GM04503 (cell line): ENCODE measurements around the gene SLC8A1.

Experiments
- DNase-seq: peaks from one replicate; pipeline ENCODE4 v3.0.0-alpha.2; 2012; ENCODE audit warnings: low read depth

SLC8A1 gene

DNA sequence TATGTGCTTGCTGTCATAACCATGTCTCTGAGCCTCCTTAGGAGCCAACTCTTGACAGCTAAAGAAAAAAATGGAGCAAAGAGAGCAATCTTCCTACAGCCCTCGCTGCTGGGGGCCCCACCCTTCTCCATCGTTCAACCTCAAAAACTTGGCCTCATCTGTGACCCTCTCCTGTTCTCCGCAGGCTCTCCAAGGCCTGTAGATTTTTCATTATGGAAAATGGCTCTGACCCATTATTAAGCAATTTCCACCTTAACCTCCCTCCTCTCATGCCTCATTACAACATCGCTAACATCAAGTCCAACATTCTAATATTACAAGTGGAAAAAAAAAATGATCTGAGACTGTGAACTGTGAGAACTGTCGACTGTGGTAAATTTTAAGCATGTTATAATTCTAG is 98.7 kb downstream of the SLC8A1 start:
- DNase-seq, result no peak

- DNase-seq, result no peak
Observed at GRCh38 chr2:40352703-40353099, 99.2 kb downstream of the SLC8A1 start.

DNA sequence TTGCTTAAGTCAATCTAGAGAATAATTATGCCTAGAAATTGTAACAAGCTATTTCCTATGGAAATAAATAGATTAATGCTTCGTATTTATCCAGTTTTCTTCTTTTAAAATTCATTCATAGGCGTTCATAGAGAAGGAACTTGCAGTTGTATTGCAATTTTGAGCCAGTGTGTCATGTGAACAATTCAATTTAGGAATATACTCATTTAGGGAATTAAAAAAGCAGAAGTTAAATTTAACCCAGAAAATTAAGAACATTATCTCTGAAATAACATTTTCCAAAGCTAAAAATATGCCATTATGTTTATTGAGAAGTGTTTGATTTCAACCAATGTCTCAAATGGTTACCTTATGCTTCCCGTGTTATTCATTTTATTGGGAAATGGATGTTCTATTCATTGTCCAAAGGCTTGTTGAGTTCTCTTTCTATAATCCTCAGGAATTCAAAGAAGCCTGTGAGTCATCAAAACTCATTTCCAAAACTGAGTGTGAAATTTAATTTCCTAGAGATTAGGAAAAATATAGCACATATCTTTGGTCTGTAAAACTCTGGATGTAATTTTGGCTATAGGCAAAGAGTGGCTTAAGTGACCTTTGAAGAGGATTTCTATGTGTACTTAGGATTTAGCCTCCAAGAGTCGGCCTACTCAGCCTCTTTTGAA is 99.7 kb downstream of the SLC8A1 start:
- DNase-seq, result no peak

GRCh38 chr2:40348665-40349064 is 103.2 kb downstream of the SLC8A1 start:
- peak; percentile 86 for DNase-seq

DNA sequence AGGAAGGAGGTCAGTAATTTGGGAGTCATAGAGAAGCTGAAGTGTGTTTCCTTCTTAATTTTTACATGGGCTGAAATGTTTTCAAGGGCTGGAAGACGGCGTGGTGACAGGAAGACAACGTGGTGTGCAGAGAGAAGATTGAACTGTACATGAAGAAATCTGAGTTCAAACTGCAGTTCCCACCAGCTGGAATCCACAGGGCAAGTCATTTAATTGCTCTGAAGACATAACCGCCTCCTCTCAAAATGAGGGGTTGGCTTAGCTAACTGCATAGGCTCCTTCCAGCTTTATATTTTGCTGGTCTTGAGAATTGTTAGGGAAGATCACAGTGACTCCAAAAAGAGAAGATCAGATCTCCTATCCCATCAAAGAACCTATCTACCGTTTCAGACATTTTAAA is 103.9 kb downstream of the SLC8A1 start:
- no peak for DNase-seq

- peak; percentile 80 for DNase-seq
Observed at GRCh38 chr2:40346535-40347354, 105.1 kb downstream of the SLC8A1 start.

GRCh38 chr2:40344364-40344763 is 107.5 kb downstream of the SLC8A1 start:
- DNase-seq, result no peak

DNA sequence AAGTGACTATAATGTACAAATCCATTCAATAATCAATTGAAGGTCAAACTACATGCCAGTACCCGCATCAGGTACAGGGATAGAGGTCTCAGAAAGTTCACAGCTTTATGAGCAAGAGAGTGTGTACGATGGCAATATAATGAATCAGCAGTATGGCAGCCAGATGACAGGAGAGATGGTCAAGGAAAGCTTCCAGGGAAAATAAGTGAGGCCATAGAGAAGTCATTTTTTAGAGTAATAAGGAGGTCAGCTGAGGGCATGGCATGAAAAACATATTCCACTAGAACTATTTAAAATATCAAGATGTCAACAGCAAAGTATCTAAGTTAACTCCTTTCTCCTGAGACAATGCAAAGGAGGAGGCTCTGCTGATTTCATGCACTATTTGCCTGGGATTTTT is 108.0 kb downstream of the SLC8A1 start:
- DNase-seq, result peak; percentile 83

- DNase-seq, result no peak
Observed at GRCh38 chr2:40341198-40341597, 110.7 kb downstream of the SLC8A1 start.

GRCh38 chr2:40339026-40339425 is 112.9 kb downstream of the SLC8A1 start:
- no peak for DNase-seq

GRCh38 chr2:40332191-40332826 is 119.6 kb downstream of the SLC8A1 start:
- DNase-seq, result no peak

GRCh38 chr2:40330096-40330495 is 121.8 kb downstream of the SLC8A1 start:
- DNase-seq, result no peak

- no peak for DNase-seq
Observed at GRCh38 chr2:40329739-40330030, 122.2 kb downstream of the SLC8A1 start.

DNA sequence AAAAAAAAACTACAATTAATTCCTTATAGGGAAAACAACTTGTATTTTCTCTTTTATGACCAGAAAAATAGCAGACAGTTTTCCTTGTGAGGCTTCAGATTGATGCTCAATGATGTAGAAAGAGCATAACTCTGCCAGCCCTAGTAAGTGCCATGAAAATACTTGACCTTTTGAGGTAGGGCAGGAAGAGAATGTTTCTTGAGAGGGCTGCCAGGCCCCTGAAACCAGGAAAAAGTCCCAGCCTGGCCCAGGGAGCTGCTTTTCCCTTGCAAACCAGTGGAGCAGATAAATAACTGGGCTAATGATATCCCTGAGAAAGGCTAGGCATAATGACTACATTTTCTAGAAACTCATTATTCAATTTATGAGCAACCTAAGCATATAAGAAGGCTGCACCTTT is 126.8 kb downstream of the SLC8A1 start:
- no peak for DNase-seq

DNA sequence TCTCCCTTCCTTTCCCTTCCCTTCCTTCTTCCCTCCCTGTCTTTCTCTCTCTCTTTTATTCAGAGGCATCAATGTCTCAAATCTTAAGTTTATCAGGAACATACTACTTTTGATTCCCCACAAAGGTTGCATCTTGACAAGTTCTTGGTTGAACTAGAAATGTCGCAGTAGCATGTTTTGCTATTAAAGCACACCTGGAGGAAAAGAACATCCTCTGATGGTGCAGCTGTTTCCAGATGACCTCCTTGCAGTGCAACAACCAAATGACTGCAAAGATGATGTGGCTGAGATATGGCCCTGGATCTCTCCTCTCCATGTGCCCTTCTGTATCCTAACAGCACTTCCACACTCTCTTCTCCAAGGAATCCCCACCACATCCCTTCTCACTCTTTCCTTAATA is 127.2 kb downstream of the SLC8A1 start:
- DNase-seq, result no peak

DNA sequence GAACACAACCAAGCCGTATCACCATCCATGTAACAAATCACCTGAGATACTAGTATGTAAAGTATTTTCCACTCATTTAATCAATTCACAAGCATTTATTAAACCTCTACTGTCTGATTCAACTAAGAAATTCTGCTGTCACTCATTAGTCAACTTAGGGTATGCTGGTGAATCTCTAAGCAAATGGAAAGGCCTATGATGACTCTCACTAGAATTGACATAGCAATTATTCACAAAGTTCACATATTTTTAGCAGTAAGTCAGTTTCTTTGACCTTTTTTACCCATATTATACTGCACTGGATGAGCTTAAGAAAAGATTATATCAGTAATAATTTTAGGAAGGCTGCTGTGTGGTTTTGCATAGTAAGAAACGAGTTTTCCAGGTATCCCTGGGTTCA is 130.1 kb downstream of the SLC8A1 start:
- DNase-seq, result no peak

DNA sequence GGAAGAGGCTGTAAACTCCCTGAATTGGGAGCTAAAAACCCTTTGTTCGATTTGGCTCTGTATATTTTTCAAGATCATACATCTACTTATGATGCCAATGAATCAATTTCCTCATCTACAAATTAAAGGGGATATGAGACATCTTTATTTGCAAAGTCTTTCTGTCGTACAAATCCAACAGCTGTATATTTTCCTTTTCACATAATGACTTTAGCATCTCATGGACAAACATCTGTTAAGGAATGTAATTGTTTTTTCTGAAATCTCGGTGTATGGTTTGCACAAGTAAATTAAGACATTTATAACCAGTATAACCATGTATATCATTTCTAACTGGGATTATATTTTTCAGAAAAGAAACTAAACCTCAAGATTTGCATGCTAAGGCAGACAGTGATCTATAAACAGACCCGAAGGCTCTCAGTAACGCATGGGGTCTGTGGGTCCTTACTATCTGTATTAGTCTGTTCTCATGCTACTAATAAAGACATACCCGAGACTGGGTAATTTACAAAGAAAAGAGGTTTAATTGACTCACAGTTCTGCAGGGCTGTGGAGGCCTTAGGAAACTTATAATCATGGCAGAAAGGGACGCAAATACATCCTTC is 130.8 kb downstream of the SLC8A1 start:
- DNase-seq, result no peak

DNA sequence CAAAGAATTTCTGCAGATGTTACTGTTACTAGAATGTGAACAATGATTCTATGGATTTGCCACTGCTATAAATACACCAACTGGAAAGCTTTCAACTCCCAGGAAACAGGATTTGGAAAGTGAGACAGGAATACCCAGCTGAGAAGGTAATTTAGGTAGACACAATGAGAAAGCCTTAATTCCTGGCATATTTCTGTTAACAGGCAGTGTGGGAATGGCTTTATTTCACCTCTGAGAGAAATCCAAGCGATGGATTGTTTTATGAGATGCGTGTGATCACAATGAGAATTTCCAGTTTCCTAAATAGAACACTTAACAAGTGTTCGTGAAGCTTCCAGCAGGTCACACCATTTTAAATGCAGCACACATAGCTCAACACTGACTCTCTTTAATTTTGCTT is 133.0 kb downstream of the SLC8A1 start:
- no peak for DNase-seq

- DNase-seq, result no peak
Observed at GRCh38 chr2:40317761-40318160, 134.1 kb downstream of the SLC8A1 start.

GRCh38 chr2:40317046-40317445 is 134.8 kb downstream of the SLC8A1 start:
- no peak for DNase-seq

- DNase-seq, result no peak
Observed at GRCh38 chr2:40316620-40317019, 135.3 kb downstream of the SLC8A1 start.

GRCh38 chr2:40315683-40316082 is 136.2 kb downstream of the SLC8A1 start:
- DNase-seq, result peak; percentile 56

GRCh38 chr2:40311026-40311425 is 140.9 kb downstream of the SLC8A1 start:
- no peak for DNase-seq
